Measurements from ENCODE around the gene GOLIM4.

GOLIM4 gene

DNA sequence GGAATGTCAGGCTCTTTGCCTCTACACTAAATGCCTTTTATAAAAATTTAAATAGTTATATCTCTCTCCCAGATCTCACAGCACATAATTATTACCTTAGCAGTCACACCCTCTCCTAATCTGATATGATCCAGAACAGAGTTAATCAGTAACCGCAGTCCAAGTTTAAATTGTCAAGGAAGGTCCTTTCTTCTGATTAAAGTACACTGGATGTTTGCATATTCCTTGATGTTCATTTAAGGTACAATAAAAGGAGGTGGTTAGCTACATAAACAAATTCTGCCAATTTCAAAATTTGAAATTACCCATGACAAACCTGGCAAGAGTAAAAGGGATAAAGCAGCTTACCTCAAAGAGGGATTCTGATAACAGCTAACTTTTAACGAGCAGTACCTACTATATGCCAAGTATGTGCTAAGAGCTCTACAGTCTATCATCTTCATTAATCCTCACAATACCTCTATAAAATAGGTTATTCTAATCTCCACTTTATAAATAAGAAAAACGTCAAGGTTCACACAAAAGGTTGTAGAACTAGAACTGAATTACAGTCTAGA is 4.3 kb downstream of the GOLIM4 start:
- TF ChIP-seq, protein P1, sequence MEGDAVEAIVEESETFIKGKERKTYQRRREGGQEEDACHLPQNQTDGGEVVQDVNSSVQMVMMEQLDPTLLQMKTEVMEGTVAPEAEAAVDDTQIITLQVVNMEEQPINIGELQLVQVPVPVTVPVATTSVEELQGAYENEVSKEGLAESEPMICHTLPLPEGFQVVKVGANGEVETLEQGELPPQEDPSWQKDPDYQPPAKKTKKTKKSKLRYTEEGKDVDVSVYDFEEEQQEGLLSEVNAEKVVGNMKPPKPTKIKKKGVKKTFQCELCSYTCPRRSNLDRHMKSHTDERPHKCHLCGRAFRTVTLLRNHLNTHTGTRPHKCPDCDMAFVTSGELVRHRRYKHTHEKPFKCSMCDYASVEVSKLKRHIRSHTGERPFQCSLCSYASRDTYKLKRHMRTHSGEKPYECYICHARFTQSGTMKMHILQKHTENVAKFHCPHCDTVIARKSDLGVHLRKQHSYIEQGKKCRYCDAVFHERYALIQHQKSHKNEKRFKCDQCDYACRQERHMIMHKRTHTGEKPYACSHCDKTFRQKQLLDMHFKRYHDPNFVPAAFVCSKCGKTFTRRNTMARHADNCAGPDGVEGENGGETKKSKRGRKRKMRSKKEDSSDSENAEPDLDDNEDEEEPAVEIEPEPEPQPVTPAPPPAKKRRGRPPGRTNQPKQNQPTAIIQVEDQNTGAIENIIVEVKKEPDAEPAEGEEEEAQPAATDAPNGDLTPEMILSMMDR (IDR thresholded peaks at IDR 0.05; ENCODE audit: control insufficient read depth, extremely low read depth, insufficient read depth), result no peak
- peak; percentile 67 for DNase-seq (ENCODE audit: low read depth)
- H3K4me3 ChIP-seq (ENCODE audit: low read depth, low read length), result no peak overlapping the region

DNA sequence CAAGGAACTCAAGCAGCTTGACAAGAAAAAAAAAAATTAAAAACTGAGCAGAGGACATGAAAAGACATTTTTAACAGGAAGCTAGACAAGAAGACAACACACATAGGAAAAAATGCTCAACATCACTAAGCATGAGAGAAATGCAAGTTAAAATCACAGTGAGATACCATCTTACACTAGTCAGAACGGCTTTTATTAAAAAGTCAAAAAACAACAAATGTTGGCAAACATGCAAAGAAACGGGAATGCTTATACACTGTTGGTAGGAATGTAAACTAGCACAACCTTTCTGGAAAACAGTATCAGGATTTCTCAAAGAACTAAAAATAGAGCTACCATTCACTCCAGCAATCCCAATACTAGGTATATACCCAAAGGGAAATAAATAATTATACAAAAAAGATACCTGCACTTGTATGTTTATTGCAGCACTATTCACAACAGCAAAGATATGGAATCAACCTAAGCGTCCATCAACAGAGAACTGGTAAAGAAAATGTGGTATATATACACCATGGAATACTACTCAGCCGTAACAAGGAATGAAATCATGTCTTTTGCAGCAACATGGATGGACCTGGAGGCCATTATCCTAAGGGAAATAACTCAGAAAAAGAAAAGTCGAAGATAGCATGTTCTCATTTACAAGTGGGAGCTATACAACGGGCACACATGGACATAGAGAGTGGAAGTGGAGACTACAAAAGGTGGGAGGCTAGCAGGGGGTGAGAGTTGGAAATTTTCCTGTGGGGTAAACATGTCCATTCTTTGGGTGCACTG is 5.2 kb downstream of the GOLIM4 start:
- no peak for DNase-seq (ENCODE audit: low read depth)
- TF ChIP-seq, protein P1 (IDR thresholded peaks at IDR 0.05; ENCODE audit: control insufficient read depth, extremely low read depth, insufficient read depth), result no peak
- no peak overlapping the region for H3K4me3 ChIP-seq (ENCODE audit: low read depth, low read length)

DNA sequence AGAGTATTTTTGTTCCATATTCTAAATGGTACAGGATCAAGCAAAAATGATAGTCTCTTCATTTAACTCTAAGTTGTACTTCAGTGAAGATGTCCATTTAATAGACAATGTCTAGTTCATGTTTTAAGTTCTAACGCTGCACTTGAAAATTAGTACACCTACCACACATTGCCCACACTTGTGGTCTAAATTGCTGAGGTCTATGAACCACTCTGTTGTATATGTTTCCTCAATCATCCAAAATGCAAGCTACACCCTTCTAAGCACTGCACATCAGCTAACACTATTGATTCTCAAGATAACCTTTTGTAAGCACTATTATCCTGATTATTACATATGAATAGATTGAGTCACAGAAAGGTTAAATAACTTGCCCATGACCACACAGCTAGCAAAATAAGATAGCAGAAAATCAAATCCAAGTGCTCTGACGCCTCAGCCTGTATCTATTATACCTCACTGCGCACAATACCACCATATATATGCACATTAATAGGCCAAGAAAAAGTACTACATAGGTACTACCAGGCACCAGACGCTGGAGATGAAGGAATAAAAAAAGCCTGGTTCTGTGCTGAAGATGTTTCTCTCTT is 6.4 kb downstream of the GOLIM4 start:
- DNase-seq (ENCODE audit: low read depth), result no peak
- no peak overlapping the region for H3K4me3 ChIP-seq (ENCODE audit: low read depth, low read length)
- TF ChIP-seq, protein P1 (IDR thresholded peaks at IDR 0.05; ENCODE audit: control insufficient read depth, extremely low read depth, insufficient read depth), result no peak

DNA sequence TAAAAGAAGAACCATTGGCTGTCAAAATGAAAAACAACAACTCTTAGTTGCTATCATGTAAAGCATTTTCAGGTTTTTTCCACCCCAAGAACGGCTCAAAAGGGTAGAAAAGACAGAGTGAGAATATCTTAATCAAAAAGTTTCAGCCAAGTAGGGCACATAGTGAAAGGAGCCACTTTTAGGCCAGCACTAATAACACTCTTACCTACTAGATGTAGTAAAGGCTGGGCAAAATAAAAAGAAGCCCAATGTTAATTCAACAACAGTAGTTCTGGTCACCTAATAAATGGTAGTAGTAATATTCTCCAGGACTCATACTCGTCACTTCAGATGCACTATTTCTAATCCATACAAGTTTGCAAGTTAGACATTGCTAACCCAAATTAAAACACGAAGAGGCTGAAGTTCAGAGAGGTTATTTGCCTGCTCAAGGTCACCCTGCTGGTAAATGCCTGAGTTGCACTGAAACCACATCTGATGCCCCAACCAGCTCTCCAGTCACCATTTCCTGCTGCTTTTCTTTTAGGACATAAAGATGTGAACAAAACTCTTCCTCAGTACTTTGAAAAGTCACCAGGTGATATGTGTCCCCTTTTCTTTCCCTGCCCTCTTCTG is 7.5 kb downstream of the GOLIM4 start:
- no peak overlapping the region for H3K4me3 ChIP-seq (ENCODE audit: low read depth, low read length)
- no peak for DNase-seq (ENCODE audit: low read depth)
- TF ChIP-seq, protein P1 (IDR thresholded peaks at IDR 0.05; ENCODE audit: control insufficient read depth, extremely low read depth, insufficient read depth), result 0 out of 2 replicates have a peak, but pooled peaks have one; percentile 11

DNA sequence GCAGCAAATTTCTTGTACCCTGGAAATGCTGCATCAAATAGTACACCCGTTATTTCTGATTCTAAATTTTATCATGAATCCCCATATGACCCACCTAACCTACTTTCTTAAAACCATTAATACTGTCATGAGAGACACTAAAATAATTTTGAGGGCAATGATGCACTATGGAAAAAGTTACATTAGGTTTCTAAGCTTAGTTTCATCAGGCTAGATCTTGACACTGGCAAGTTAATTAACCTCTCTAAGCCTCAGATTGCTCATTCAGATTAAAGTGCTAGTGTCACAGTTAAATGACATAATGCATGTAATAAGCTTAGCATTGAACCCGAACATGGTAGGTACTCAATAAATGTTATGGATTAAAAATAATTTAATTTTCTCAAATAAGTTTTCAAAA is 8.2 kb downstream of the GOLIM4 start:
- H3K4me3 ChIP-seq (ENCODE audit: low read depth, low read length), result no peak overlapping the region
- DNase-seq (ENCODE audit: low read depth), result no peak
- TF ChIP-seq, protein P1 (IDR thresholded peaks at IDR 0.05; ENCODE audit: control insufficient read depth, extremely low read depth, insufficient read depth), result no peak

DNA sequence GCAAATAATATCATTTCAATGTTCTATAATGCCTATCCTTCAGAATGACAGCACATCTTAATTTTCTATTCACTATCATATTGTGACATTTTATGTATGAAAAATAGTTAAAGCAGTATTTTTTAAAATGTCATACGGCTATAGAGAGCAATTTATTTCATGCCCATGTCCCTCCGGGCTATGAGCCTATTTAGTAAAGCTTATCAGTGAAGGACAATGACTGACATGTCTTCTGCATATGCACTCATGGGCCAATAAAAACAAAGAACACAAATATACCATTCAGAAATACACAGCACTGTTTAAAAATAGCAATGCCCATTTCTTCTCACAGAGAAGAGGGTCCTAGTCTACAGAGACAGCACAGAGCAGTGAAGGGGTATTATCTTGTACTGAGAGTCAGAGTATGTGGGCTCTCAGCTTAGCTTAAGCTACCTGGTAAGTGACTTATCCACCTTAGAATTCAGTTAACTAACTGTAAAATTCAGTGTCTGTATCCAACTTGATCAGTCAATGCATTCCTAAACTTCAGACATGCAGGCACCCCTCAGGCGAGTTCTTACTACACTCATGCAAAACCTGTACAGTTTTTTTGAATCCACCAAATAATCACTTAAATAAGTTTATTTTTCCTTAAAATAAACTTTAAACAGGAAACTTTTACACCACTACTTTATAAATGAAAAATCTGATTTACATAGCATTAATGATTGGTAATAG is 9.0 kb downstream of the GOLIM4 start:
- TF ChIP-seq, protein P1 (IDR thresholded peaks at IDR 0.05; ENCODE audit: control insufficient read depth, extremely low read depth, insufficient read depth), result no peak
- no peak overlapping the region for H3K4me3 ChIP-seq (ENCODE audit: low read depth, low read length)
- DNase-seq (ENCODE audit: low read depth), result no peak

All from LNCaP clone FGC (cell line).